ENCODE data around the gene BTBD9.

DNA sequence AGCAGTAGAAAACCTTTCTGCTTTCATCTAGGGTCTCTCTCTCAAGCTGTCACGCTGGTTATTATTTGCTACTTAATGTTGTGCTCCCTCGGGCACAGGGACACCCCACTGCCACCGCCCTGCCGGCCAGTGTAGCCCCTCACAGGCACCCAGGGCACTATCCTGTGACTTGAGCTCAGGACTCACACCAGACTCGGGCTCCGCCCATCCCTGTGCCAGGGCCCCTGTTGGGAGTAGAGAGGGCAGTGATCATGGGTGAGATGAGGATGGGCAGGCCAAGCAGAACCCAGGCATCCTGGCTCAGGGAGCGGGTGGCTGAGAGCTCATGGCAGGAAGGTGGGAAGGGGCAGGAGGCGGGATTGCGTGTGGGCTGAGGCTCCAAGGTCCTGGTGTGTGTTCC, 448.3 kb downstream of the BTBD9 start:
- TF ChIP-seq, protein P1, sequence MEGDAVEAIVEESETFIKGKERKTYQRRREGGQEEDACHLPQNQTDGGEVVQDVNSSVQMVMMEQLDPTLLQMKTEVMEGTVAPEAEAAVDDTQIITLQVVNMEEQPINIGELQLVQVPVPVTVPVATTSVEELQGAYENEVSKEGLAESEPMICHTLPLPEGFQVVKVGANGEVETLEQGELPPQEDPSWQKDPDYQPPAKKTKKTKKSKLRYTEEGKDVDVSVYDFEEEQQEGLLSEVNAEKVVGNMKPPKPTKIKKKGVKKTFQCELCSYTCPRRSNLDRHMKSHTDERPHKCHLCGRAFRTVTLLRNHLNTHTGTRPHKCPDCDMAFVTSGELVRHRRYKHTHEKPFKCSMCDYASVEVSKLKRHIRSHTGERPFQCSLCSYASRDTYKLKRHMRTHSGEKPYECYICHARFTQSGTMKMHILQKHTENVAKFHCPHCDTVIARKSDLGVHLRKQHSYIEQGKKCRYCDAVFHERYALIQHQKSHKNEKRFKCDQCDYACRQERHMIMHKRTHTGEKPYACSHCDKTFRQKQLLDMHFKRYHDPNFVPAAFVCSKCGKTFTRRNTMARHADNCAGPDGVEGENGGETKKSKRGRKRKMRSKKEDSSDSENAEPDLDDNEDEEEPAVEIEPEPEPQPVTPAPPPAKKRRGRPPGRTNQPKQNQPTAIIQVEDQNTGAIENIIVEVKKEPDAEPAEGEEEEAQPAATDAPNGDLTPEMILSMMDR (conservative IDR thresholded peaks at IDR 0.05), result no peak
- no peak for TF ChIP-seq EZH2 (IDR thresholded peaks at IDR 0.05; ENCODE audit: low read depth)

All from PC-9 (cell line).